B cell (primary cell): ENCODE measurements around the gene MAPK7.

Experiments
- CTCF ChIP-seq: fragments of 200-600 bp; IDR thresholded peaks from one replicate; pipeline ENCODE4 v1.8.0; 2022; ENCODE audit warnings: antibody characterized with exemption, mild to moderate bottlenecking
- EZH2 ChIP-seq: IDR thresholded peaks from 2 replicates; pipeline ENCODE4 v1.6.1; 2012; ENCODE audit warnings: borderline replicate concordance, low read depth, mild to moderate bottlenecking, moderate library complexity, low read length; ENCODE audit not compliant: insufficient read depth, poor library complexity, severe bottlenecking

DNA sequence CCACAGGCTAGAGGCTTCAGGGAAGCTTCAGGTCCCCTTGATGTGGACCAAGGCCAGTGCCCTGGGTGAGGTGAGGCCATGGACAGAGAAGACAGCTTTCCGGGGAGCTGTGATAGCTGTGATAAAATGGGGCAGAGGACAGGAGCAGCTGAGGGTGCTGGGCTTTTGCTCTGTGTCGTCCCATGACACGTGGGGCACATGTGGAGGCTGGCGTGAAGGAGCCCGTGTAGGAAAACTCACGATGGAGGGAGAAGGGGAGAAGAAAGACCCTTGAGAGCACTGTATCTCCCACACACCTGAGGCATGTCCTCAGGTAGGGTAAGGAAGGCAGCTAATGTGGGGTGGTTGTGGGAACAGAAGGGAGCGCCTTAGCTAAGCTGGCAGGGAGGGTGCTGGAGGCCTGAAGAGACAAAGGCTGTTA is 37.1 kb upstream of the MAPK7 start:
- TF ChIP-seq CTCF (no peak), EZH2 (no peak)
